GM21390 (cell line): ENCODE data around the gene VARS1.
A peak's percentile ranks its signal among the peaks of the same experiment; 100 is the strongest.
"Not testable (repeated sequence)": the region's sequence is repeated elsewhere in the genome, so short reads cannot be mapped to it uniquely, and the experiment has no call there.

Experiments used
- ATAC-seq: cut with Tn5 transposase; IDR thresholded peaks from one replicate; pipeline ENCODE4 v1.9.1; 2021; ENCODE audit not compliant: unreplicated experiment

Gene VARS1

GRCh38 chr6:31795616-31796298 is at the start of gene VARS1:
TSS of gene VARS1 (minus strand) at chr6:31795752. CDS start at chr6:31795217, 535 bp downstream.
- ATAC-seq = peak; percentile 78

- no peak for ATAC-seq
These were observed 49.0 kb upstream of the VARS1 start for GRCh38 chr6:31844507-31844906.

DNA sequence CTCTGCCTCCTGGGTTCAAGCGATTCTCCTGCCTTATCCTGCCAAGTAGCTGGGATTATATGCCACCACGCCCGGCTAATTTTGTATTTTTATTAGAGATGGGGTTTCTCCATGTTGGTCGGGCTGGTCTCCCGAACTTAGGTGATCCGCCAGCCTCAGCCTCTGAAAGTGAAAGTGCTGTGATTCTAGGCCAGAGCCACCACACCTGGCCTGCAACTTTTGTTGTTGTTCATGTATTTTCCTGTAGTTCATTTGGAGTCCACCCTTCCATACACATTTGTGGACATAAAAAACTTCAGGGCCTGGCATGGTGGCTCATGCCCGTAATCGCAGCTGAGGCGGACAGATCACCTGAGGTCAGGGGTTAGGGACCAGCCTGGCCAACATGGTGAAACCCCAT is 46.5 kb upstream of the VARS1 start:
- no peak for ATAC-seq

DNA sequence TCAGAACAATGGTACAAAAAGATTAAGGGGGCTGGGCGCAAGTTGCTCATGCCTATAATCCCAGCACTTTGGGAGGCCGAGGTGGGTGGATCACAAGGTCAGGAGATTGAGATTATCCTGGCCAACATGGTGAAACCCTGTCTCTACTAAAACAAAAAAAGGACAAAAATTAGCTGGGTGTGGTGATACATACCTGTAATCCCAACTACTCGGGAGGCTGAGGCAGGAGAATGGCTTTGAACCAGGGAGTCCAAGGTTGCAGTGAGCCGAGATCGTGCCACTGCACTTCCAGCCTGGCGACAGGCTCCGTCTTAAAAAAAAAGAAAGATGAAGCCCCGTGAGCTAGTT is 44.2 kb upstream of the VARS1 start:
- ATAC-seq = not testable (repeated sequence)

GRCh38 chr6:31838968-31839367 is 43.4 kb upstream of the VARS1 start:
- no peak for ATAC-seq

DNA sequence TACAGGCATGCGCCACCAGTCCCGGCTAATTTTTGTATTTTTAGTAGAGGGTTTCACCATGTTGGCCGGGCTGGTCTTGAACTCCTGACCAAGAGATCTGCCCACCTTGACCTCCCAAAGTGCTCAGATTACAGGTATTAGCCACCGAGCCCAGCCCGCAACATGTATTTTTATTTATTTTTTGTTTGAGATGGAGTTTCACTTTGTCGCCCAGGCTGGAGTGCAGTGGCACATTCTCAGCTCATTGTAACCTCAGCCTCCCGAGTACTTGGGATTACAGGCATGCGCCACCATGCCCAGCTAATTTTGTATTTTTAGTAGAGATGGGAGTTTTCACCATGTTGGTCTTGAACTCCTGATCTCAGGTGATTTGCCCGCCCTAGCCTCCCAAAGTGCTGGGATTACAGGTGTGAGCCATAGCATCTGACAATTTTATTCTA is 42.6 kb upstream of the VARS1 start:
- ATAC-seq = not testable (repeated sequence)

- no peak for ATAC-seq
These were observed 42.0 kb upstream of the VARS1 start for GRCh38 chr6:31837369-31838113.

- ATAC-seq = no peak
These were observed 41.2 kb upstream of the VARS1 start for GRCh38 chr6:31836474-31837368.

DNA sequence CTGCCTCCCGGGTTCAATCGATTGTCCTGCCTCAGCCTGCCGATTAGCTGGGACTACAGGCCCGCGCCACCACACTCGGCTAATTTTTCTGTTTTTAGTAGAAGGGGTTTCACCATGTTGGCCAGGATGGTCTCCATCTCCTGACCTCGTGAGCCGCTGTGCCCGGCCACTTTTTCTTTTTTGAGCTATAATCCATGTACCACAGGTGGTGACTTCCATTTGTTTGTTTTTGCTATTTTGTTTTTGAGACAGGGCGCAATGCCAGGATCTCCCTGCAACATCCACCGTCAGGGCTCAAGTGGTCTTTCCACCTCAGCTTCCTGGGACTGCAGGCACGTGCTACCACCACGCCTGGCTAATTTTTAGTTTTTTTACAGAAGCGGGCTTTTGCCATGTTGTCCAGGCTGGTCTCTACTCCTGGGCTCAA is 40.5 kb upstream of the VARS1 start:
- ATAC-seq = no peak

- peak; percentile 43 for ATAC-seq
These were observed 39.1 kb upstream of the VARS1 start for GRCh38 chr6:31834367-31835250.

DNA sequence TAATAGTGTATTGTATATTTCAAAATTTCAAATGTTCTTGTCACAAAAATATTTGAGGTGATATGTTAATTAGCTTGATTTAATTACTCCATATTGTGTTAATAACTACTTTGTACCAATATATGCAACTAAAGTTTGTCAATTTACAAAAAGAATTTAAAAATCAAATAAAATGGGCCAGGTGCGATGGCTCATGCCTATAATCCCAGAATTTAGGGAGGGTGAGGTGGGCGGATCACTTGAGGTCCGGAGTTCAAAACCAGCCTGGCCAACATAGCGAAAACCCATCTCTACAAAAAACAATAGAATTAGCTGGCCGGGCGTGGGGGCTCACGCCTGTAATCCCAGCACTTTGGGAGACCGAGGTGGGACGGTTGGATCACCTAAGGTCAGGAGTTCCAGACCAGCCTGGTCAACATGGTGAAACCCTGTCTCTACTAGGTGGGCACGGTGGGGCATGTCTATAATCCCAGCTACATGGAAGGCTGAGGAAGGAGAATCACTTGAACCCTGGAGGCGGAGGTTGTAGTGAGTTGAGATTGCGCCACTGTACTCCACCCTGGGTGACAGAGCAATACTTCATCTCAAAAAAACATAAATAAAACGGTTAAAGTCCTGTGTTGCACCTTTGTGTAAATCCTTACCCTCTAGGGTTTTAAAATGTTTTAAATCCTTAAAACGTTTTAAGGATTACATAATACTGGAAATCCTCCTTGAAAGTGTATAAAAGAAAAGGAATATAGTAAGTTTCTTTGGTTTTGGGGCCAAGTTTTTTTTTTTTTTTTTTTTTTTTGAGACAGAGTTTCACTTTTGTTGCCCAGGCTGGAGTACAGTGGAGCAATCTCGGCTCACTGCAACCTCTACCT is 36.0 kb upstream of the VARS1 start:
- no peak for ATAC-seq

GRCh38 chr6:31830886-31831335 is 35.4 kb upstream of the VARS1 start:
- ATAC-seq = no peak

DNA sequence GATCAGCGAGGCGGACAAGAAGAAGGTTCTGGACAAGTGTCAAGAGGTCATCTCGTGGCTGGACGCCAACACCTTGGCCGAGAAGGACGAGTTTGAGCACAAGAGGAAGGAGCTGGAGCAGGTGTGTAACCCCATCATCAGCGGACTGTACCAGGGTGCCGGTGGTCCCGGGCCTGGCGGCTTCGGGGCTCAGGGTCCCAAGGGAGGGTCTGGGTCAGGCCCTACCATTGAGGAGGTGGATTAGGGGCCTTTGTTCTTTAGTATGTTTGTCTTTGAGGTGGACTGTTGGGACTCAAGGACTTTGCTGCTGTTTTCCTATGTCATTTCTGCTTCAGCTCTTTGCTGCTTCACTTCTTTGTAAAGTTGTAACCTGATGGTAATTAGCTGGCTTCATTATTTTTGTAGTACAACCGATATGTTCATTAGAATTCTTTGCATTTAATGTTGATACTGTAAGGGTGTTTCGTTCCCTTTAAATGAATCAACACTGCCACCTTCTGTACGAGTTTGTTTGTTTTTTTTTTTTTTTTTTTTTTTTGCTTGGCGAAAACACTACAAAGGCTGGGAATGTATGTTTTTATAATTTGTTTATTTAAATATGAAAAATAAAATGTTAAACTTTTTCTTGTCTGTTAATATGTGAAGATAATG is 34.2 kb upstream of the VARS1 start:
- no peak for ATAC-seq

DNA sequence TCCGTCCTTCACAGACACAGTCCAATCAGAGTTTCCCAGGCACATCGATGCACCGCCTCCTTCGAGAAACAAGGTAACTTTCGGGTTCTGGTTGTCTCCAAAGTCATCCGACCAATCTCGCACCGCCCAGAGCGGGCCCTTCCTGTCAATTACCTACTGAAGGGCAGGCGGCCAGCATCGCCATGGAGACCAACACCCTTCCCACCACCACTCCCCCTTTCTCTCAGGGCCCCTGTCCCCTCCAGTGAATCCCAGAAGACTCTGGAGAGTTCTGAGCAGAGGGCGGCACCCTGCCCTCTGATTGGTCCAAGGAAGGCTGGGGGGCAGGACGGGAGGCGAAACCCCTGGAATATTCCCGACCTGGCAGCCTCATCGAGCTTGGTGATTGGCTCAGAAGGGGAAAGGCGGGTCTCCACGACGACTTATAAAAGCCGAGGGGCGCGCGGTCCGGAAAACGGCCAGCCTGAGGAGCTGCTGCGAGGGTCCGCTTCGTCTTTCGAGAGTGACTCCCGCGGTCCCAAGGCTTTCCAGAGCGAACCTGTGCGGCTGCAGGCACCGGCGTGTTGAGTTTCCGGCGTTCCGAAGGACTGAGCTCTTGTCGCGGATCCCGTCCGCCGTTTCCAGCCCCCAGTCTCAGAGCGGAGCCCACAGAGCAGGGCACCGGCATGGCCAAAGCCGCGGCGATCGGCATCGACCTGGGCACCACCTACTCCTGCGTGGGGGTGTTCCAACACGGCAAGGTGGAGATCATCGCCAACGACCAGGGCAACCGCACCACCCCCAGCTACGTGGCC is 31.9 kb upstream of the VARS1 start, which contains the start of gene HSPA1B:
TSS of gene HSPA1B (plus strand) at position 453 of the 794 bp plus-strand sequence. CDS start at position 666, 213 bp downstream.
- peak; percentile 62 for ATAC-seq

DNA sequence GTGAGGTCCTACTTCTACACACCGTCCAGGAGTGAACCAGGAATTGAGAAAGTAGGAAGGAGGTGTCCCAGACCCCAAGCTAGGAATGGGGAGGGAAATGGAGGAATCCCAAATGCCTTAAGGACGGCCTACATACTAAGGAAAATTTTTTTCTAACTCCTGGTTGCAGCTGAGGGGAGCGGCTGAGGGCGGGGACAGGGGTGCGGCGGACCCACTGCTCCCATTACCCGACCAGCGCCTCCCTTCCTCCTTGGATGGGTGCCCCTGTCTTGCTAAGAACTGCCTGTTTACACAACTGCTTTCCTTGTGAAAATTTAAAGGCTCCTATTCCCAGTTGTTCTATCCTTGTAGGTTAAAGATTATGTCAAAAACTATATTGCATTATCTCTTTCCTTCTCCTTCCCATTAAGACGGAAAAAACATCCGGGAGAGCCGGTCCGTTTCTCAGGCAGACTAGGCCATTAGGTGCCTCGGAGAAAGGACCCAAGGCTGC is 31.3 kb upstream of the VARS1 start:
- ATAC-seq = peak; percentile 9

DNA sequence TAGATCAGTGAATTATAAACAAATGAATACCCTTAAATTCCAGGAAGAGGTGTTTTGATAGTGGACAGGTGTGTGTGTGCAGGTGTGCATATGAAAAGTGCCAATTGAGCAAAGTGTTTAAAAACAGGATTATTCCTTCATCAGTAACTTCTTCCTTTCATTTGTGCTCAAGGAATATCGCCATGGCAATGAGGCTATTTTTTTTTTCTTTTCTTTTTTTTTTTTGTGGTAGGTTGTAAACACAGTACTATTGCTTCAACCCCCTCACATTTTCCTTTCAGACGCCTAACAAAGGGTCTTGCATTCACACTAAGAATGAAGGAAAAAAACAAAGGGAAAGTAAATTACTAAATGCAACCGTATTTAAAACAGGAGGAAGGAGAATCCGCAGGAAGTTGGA is 30.0 kb upstream of the VARS1 start:
- no peak for ATAC-seq

- not testable (repeated sequence) for ATAC-seq
These were observed 28.1 kb upstream of the VARS1 start for GRCh38 chr6:31823592-31824196.
